HG02970 (cell line): Measurements from ENCODE around the gene ADAM12.
"Not testable (repeated sequence)": the region's sequence is repeated elsewhere in the genome, so short reads cannot be mapped to it uniquely, and the experiment has no call there.

ENCODE experiments used
- ATAC-seq: cut with Tn5 transposase; IDR thresholded peaks from one replicate; pipeline ENCODE4 v1.9.1; 2021; ENCODE audit warnings: mild to moderate bottlenecking, moderate library complexity, moderate number of reproducible peaks; ENCODE audit not compliant: unreplicated experiment, low FRiP score

ADAM12 gene

DNA sequence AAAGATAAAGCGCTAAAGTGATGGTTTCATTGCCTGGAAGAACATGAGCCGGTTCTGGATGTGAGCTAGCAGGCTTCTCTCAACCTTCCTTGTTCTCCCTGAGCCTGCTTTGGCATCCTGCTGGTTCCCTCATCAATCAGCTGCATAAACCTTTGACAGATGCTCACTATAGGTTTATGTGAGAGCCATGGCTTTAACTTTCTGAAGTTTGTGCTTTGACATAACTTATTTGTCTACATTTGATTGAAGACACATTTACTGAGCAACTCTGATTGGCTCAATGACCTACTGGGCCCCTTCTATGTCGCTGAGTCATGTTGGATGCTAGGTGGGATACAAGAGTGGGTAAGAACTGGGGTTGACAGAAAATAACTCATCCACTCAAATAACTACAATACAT, 192.0 kb downstream of the ADAM12 start:
- ATAC-seq, result no peak

DNA sequence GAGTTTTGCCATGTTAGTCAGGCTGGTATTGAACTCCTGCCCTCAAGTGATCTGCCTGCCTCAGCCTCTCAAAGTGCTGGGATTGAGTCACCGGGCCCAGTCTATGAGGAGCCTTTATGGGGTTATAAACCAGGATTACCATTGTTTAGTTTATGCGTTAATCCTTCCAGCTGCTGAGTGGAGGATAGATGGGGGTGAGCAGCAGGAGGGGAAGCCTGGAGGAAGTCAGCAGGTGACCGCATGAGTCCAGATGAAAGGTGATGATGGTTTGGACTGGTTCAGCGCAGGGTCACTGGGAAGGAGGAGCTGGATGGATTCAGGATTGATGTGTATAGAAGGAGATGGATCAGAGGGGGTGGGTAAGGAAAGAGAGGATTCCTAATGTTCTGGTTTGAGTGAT, 197.1 kb downstream of the ADAM12 start:
- no peak for ATAC-seq

GRCh38 chr10:126188679-126189200, 199.5 kb downstream of the ADAM12 start:
- no peak for ATAC-seq

DNA sequence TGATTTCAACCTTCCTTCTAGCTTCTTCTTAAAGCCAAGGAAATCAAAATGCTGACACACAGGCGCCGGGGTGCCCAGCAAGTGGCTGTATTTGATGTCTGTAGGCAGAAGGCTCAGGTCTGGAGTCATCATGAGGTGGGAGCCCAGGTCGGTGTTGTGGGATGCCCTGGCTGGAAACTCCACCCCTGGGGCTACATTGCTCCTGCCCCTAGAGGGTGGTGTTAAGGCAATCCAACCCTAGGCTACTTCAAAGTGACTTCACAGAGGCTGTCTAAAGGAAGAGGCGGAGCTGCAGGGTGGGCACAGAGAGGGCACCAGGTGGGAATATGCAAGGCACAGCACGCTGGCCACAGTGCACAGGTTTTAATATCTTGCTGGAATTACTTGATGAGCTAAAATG, 200.9 kb downstream of the ADAM12 start:
- no peak for ATAC-seq

- no peak for ATAC-seq
These were observed 201.5 kb downstream of the ADAM12 start for GRCh38 chr10:126186766-126187165.

DNA sequence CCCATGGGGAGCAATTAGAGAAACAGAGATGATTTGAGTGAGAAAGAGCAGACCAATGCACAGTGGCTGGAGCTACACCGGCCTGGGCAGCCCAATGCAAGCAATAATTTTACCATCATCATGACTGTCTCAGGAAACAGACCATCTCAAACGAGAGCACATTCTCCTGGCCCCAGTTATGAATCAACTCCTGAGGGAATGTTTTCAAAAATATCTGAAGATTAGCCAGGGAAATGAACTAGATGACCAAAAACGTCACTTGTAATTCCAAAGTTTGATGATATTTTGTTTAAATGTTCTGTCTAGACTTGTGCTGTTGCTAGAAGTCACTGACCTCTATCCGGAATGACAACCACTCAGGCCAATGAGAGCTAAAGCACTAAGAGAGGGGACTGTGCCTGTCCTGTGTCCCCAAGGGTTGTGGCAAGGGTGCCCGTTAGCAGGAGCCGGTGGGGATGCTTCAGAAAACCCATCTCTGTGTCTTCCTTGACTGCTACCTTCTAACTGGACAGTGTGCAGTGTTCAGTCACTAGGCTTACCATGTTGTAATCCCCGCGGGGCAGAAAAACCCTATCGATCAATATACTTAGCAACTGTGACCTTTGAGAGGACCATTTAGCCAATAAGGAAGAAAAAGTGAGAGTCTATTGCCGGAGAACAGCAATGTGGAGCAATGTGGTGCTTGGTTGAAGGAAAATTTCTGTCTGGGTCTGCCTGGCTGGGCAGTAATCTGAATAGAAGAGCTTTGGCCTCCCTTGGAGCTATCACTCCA, 202.4 kb downstream of the ADAM12 start:
- ATAC-seq, result no peak

- no peak for ATAC-seq
These were observed 206.7 kb downstream of the ADAM12 start for GRCh38 chr10:126181626-126182025.

GRCh38 chr10:126179637-126180036, 208.6 kb downstream of the ADAM12 start:
- ATAC-seq, result no peak

GRCh38 chr10:126177417-126178030, 210.8 kb downstream of the ADAM12 start:
- ATAC-seq, result no peak

- ATAC-seq, result no peak
These were observed 212.5 kb downstream of the ADAM12 start for GRCh38 chr10:126175641-126176262.

GRCh38 chr10:126172755-126173154, 215.5 kb downstream of the ADAM12 start:
- not testable (repeated sequence) for ATAC-seq

DNA sequence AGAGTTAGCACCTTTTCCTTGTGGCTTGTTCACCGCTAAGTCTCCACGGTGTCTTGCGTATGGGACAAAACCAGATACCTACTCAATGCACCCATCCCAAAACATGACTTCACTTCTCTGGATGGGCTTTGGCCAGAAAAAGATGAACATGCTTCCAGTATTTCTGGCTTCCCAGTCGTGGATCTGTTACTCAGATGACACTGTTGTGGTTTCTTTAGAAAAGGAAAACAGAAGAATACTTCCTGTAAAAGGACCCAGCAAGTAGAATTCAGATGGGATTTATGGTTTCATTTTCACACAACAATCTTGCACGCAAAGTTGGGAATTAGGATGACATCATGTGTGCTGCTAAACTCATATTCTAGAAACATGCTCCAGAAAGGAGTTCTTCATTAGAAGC, 216.7 kb downstream of the ADAM12 start:
- ATAC-seq, result no peak

GRCh38 chr10:126170776-126171175, 217.5 kb downstream of the ADAM12 start:
- ATAC-seq, result no peak

DNA sequence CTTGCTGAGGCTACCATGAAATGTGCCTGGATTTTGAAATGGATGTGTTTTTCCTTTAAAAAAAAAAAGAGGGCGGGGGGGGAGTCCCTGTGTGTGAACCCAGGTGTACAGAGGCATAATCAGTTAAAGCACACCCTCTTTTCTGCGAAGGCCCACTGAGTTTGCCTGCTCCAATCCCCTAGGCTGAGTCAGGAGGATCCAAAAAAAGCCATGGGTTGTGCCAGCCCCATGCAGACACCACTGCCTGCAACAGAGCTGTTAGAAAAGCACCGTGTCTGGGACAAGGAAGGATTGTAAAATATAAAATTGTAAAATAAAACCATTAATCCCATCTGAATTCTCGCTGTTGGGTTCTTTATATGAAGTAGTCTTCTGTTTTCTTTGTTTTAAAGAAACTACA, 217.9 kb downstream of the ADAM12 start:
- ATAC-seq, result no peak

GRCh38 chr10:126169899-126170298, 218.4 kb downstream of the ADAM12 start:
- ATAC-seq, result no peak

GRCh38 chr10:126166797-126167196, 221.5 kb downstream of the ADAM12 start:
- ATAC-seq, result no peak

- ATAC-seq, result no peak
These were observed 222.4 kb downstream of the ADAM12 start for GRCh38 chr10:126165874-126166273.

DNA sequence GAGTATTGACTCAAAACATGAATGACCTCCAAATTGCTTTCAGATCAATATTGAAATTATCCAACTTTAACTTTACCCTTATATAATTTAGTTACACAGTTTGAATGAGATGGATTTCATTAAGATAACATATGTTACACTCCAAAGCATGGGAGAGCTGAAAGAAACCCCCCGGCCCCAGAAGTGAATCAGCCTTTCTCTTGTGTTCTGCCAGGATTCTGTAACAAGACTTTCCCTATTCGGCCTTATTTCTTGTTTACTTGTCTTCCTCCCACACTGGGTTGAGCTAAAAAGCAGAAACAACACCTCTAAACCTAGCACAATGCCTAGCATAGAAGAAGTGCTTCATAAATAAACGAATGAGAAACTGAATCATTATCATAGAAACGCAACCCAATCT, 224.8 kb downstream of the ADAM12 start:
- ATAC-seq, result no peak

DNA sequence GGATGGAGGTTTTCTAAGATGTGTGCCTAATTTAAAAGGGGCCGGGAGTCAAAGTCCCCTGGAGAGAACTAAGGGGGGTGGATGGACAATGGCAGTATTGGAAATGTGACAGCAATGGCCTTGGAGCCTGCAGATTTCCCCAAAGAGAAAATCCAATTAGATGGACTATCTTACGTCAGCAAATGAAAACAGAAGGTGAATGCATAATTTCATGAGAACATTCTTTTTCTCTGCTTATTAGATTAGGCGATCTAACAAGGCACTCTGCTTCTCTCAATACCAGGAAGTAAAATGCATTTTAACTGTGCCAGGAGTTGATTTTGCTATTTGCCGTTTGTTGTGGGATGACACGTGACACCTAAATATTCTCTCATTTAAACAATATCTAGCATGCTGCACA, 226.6 kb downstream of the ADAM12 start:
- ATAC-seq, result no peak

GRCh38 chr10:126160971-126161630, 227.2 kb downstream of the ADAM12 start:
- ATAC-seq, result no peak

DNA sequence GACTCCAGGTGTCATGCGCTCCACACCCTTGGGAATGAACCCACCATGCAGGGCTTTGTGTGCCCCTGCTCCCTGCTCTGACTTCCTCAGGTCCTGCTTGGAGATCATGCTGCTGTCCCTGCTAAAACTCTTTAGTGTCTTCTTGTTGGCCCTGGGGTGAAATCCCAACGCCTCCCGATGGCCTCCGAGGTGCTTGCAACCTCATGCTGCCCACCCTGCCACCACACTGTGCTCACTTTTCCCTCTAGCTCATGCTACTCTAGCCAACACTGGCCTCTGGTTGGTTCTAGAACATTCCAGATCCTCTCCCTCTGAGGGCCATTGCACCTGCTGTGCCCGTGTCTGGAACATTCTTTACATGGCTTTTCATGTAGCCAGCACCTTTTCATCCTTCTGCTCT, 227.7 kb downstream of the ADAM12 start:
- no peak for ATAC-seq
